HepG2 (cell line): ENCODE data around the gene RUNX3. TPM values are rescaled to one million over a fixed set of nuclear protein-coding genes. Genes with fewer than 3 reads are reported as not detected.

Source experiments
- ARNTL ChIP-seq: sonication (generic); formaldehyde crosslinking; IDR thresholded peaks from 2 replicates; pipeline ENCODE4 v1.4.0; 2020; ENCODE audit warnings: mild to moderate bottlenecking, missing genetic modification reagents
- MYC ChIP-seq: sonication (generic); formaldehyde crosslinking; IDR thresholded peaks from 2 replicates; pipeline ENCODE4 v1.9.0; 2021; ENCODE audit warnings: missing genetic modification reagents, borderline replicate concordance
- MYNN ChIP-seq: sonication (generic); formaldehyde crosslinking; IDR thresholded peaks from 2 replicates; pipeline ENCODE4 v1.4.0; 2020; ENCODE audit warnings: mild to moderate bottlenecking, low read depth, missing genetic modification reagents
- NR1H2 ChIP-seq: sonication (generic); formaldehyde crosslinking; IDR thresholded peaks from 2 replicates; pipeline ENCODE4 v1.8.1; 2022; ENCODE audit warnings: low read depth, missing genetic modification reagents, borderline replicate concordance
- PRPF4 ChIP-seq: fragments of 200-400 bp; formaldehyde crosslinking; IDR thresholded peaks from 2 replicates; pipeline ENCODE4 v1.6.1; 2016; ENCODE audit warnings: low read length, low read depth; ENCODE audit not compliant: poor library complexity, severe bottlenecking
- SCMH1 ChIP-seq: sonication (generic); formaldehyde crosslinking; IDR thresholded peaks from 2 replicates; pipeline ENCODE4 v1.9.0; 2021; ENCODE audit warnings: missing genetic modification reagents, mild to moderate bottlenecking, borderline replicate concordance
- TEF ChIP-seq: sonication (generic); formaldehyde crosslinking; IDR thresholded peaks from 2 replicates; pipeline ENCODE4 v1.5.0; 2020; ENCODE audit warnings: missing genetic modification reagents
- TGIF2 ChIP-seq: IDR thresholded peaks from 2 replicates; pipeline ENCODE4 v1.6.1; 2016; ENCODE audit warnings: control low read depth, missing compliant biosample characterization
- ZFP41 ChIP-seq: sonication (generic); formaldehyde crosslinking; IDR thresholded peaks from 2 replicates; pipeline ENCODE4 v1.4.0; 2020; ENCODE audit warnings: mild to moderate bottlenecking, missing genetic modification reagents, borderline replicate concordance
- ZFX ChIP-seq: sonication (generic); formaldehyde crosslinking; IDR thresholded peaks from 2 replicates; pipeline ENCODE4 v1.4.0; 2020; ENCODE audit warnings: mild to moderate bottlenecking, low read depth, missing genetic modification reagents, moderate library complexity
- ZNF232 ChIP-seq: sonication (generic); formaldehyde crosslinking; IDR thresholded peaks from 2 replicates; pipeline ENCODE4 v1.4.0; 2020; ENCODE audit warnings: missing genetic modification reagents, borderline replicate concordance
- ZNF280B ChIP-seq: sonication (generic); formaldehyde crosslinking; IDR thresholded peaks from 2 replicates; pipeline ENCODE4 v1.5.0; 2020; ENCODE audit warnings: missing genetic modification reagents, mild to moderate bottlenecking, borderline replicate concordance
- ZNF496 ChIP-seq: sonication (generic); formaldehyde crosslinking; IDR thresholded peaks from 2 replicates; pipeline ENCODE4 v1.8.1; 2023; ENCODE audit warnings: mild to moderate bottlenecking, moderate library complexity, missing genetic modification reagents; ENCODE audit not compliant: insufficient replicate concordance
- ZNF749 ChIP-seq: sonication (generic); formaldehyde crosslinking; IDR thresholded peaks from 2 replicates; pipeline ENCODE4 v1.8.0; 2022; ENCODE audit warnings: mild to moderate bottlenecking, missing genetic modification reagents, moderate library complexity, borderline replicate concordance
- polyA plus RNA-seq, 8 experiments: library from polyadenylated mRNA; depleted of rRNA in 3 of 8; stranded (reverse) in 7 of 8; unstranded in 1 of 8; fragments of >200 nt; fragmentation: Illumina TruSeq in 4 of 8; extraction: Trizol in 4 of 8; gene quantifications; 2 replicates each; pipeline versions ENCODE4 v1.2.1 to v1.2.3, GENCODE V29; 2011 to 2016; ENCODE audit warnings: low read depth in 4 of 8, missing spikeins in 1 of 8, mixed read lengths in 1 of 8; ENCODE audit not compliant: insufficient read depth in 1 of 8
- total RNA-seq, 5 experiments: library from RNA; depleted of rRNA; stranded (reverse); fragments of >200 nt; fragmentation: Illumina TruSeq; extraction: Trizol; gene quantifications; 2 replicates each; pipeline ENCODE4 v1.2.3, GENCODE V29; 2016; ENCODE audit warnings: low read depth in 1 of 5
- TF ChIP-seq, protein P1 (sequence below): sonication (generic); formaldehyde crosslinking; IDR thresholded peaks from 2 replicates; pipeline ENCODE4 v1.4.0; 2020; ENCODE audit warnings: missing genetic modification reagents, borderline replicate concordance
- TF ChIP-seq, protein P2 (sequence below): fragments of 450-650 bp; IDR thresholded peaks from 2 replicates; pipeline ENCODE4 v1.6.1; 2017
- TF ChIP-seq, protein P3 (sequence below): sonication (generic); formaldehyde crosslinking; IDR thresholded peaks from 2 replicates; pipeline ENCODE4 v1.5.1; 2020; ENCODE audit warnings: missing genetic modification reagents, mild to moderate bottlenecking, borderline replicate concordance
- TF ChIP-seq, protein P4 (sequence below): sonication (generic); formaldehyde crosslinking; IDR thresholded peaks from 2 replicates; pipeline ENCODE4 v1.9.0; 2021; ENCODE audit warnings: missing genetic modification reagents, borderline replicate concordance

The RUNX3 gene
- total and polyA plus RNA-seq, 2 of the 13 experiments (the other 11 are each of a cell fraction or from before 2014, with no cell fraction given) = 0.04 to 0.22 TPM

DNA sequence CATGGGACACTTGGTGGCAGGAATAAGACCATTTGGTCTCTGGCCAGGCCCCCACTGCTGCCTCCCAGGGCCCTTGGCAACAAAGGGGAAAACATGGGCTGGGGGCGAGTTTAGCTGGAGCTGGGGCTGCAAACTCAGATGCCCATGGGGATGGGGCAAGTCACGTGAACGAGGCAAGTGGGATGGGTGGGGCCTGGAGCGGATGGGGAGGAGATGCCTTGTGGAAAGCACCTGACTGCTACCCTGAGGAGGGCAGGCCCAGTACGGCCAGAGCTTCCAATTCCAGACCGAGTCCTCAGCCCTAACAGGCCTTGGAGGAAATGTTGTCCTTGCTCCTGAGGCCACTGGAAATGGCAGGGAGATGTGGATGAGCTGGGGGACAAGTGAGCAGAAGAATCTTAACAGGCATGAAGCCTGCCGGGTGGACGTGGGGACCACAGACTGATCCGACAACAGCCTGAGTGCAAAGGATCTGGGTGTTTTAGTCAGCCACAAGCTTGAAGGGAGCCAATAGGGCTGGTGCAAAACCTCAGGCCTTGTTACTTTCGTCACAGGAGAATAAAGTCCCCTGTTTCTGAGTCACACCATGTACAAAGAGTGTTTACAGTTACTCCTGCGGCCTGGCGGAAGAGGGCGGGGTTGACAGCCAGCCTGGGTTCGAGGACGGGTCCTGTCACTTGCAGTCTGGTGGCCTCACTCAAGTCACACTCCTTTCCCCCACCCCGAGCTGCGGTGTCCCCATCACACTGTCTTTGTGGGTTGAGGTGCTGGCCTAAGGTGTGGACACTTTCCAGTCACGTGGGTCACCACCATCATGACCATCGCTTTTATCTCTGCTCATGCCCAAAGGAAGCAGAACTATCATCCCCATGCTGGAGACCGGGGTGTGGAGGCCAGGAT, 19.1 kb downstream of the RUNX3 start (continued):
- TF ChIP-seq TGIF2 (CRISPR knock-in tag) = peak; percentile 44; the same call in 1 of the 2 replicates
- no peak for TF ChIP-seq SCMH1 (CRISPR knock-in tag)
- TF ChIP-seq ZNF232 (CRISPR knock-in tag) = 0 out of 2 replicates have a peak, but pooled peaks have one; percentile 15
- TF ChIP-seq PRPF4 = no peak
- TF ChIP-seq ZNF749 (CRISPR knock-in tag) = no peak
- peak; percentile 70; the same call in 1 of the 2 replicates for TF ChIP-seq ARNTL
- TF ChIP-seq NR1H2 (CRISPR knock-in tag) = no peak
- TF ChIP-seq, protein P1, sequence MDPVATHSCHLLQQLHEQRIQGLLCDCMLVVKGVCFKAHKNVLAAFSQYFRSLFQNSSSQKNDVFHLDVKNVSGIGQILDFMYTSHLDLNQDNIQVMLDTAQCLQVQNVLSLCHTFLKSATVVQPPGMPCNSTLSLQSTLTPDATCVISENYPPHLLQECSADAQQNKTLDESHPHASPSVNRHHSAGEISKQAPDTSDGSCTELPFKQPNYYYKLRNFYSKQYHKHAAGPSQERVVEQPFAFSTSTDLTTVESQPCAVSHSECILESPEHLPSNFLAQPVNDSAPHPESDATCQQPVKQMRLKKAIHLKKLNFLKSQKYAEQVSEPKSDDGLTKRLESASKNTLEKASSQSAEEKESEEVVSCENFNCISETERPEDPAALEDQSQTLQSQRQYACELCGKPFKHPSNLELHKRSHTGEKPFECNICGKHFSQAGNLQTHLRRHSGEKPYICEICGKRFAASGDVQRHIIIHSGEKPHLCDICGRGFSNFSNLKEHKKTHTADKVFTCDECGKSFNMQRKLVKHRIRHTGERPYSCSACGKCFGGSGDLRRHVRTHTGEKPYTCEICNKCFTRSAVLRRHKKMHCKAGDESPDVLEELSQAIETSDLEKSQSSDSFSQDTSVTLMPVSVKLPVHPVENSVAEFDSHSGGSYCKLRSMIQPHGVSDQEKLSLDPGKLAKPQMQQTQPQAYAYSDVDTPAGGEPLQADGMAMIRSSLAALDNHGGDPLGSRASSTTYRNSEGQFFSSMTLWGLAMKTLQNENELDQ (CRISPR knock-in tag) = no peak
- no peak; the same call in 1 of the 2 replicates for TF ChIP-seq ZNF280B (CRISPR knock-in tag)
- no peak for TF ChIP-seq ZNF496 (CRISPR knock-in tag)
- no peak for TF ChIP-seq MYNN (CRISPR knock-in tag)
- peak; percentile 96 for TF ChIP-seq ZFX (CRISPR knock-in tag)
- TF ChIP-seq, protein P2, sequence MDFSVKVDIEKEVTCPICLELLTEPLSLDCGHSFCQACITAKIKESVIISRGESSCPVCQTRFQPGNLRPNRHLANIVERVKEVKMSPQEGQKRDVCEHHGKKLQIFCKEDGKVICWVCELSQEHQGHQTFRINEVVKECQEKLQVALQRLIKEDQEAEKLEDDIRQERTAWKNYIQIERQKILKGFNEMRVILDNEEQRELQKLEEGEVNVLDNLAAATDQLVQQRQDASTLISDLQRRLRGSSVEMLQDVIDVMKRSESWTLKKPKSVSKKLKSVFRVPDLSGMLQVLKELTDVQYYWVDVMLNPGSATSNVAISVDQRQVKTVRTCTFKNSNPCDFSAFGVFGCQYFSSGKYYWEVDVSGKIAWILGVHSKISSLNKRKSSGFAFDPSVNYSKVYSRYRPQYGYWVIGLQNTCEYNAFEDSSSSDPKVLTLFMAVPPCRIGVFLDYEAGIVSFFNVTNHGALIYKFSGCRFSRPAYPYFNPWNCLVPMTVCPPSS = no peak
- no peak for TF ChIP-seq ZFP41 (CRISPR knock-in tag)
- no peak for TF ChIP-seq MYC (CRISPR knock-in tag)
- TF ChIP-seq, protein P3, sequence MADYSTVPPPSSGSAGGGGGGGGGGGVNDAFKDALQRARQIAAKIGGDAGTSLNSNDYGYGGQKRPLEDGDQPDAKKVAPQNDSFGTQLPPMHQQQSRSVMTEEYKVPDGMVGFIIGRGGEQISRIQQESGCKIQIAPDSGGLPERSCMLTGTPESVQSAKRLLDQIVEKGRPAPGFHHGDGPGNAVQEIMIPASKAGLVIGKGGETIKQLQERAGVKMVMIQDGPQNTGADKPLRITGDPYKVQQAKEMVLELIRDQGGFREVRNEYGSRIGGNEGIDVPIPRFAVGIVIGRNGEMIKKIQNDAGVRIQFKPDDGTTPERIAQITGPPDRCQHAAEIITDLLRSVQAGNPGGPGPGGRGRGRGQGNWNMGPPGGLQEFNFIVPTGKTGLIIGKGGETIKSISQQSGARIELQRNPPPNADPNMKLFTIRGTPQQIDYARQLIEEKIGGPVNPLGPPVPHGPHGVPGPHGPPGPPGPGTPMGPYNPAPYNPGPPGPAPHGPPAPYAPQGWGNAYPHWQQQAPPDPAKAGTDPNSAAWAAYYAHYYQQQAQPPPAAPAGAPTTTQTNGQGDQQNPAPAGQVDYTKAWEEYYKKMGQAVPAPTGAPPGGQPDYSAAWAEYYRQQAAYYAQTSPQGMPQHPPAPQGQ = no peak
- TF ChIP-seq, protein P4, sequence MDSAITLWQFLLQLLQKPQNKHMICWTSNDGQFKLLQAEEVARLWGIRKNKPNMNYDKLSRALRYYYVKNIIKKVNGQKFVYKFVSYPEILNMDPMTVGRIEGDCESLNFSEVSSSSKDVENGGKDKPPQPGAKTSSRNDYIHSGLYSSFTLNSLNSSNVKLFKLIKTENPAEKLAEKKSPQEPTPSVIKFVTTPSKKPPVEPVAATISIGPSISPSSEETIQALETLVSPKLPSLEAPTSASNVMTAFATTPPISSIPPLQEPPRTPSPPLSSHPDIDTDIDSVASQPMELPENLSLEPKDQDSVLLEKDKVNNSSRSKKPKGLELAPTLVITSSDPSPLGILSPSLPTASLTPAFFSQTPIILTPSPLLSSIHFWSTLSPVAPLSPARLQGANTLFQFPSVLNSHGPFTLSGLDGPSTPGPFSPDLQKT (CRISPR knock-in tag) = no peak
- TF ChIP-seq TEF (CRISPR knock-in tag) = no peak
